GM12872 (cell line): Measurements from ENCODE around the gene CFAP157.

Experiments
- CTCF ChIP-seq: IDR thresholded peaks from 3 replicates; pipeline ENCODE4 v1.5.1; 2011; ENCODE audit warnings: low read depth, mild to moderate bottlenecking, low read length, moderate library complexity; ENCODE audit not compliant: insufficient read depth

Gene CFAP157

GRCh38 chr9:127706836-127707241 lies at the start of gene CFAP157:
CFAP157 (plus strand) TSS chr9:127706988; CDS start chr9:127707032, 44 bp downstream.
- TF ChIP-seq CTCF = no peak

GRCh38 chr9:127658428-127658827 lies 48.4 kb upstream of the CFAP157 start:
- TF ChIP-seq CTCF = no peak

GRCh38 chr9:127660886-127661741 lies 45.7 kb upstream of the CFAP157 start:
- TF ChIP-seq CTCF = no peak

- TF ChIP-seq CTCF = no peak
Measured at GRCh38 chr9:127662617-127663016, 44.2 kb upstream of the CFAP157 start.

- no peak for TF ChIP-seq CTCF
Measured at GRCh38 chr9:127664324-127664677, 42.5 kb upstream of the CFAP157 start.

- no peak for TF ChIP-seq CTCF
Measured at GRCh38 chr9:127664678-127665507, 41.9 kb upstream of the CFAP157 start.

- no peak for TF ChIP-seq CTCF
Measured at GRCh38 chr9:127667127-127667844, 39.5 kb upstream of the CFAP157 start.
